MM.1S (cell line): ENCODE results near the gene PRM3.

Source experiments
- EZH2 ChIP-seq: fragments of 300-600 bp; sonication (generic); optimal IDR thresholded peaks from 2 replicates; pipeline ENCODE3; 2017; ENCODE audit warnings: low read depth, mild to moderate bottlenecking, antibody characterized with exemption, low read length, mixed read lengths
- TF ChIP-seq, protein P1 (sequence below): fragments of 300-600 bp; sonication (generic); IDR thresholded peaks from 2 replicates; pipeline ENCODE4 v1.5.1; 2016; ENCODE audit warnings: antibody characterized with exemption, low read length, mixed read lengths

DNA sequence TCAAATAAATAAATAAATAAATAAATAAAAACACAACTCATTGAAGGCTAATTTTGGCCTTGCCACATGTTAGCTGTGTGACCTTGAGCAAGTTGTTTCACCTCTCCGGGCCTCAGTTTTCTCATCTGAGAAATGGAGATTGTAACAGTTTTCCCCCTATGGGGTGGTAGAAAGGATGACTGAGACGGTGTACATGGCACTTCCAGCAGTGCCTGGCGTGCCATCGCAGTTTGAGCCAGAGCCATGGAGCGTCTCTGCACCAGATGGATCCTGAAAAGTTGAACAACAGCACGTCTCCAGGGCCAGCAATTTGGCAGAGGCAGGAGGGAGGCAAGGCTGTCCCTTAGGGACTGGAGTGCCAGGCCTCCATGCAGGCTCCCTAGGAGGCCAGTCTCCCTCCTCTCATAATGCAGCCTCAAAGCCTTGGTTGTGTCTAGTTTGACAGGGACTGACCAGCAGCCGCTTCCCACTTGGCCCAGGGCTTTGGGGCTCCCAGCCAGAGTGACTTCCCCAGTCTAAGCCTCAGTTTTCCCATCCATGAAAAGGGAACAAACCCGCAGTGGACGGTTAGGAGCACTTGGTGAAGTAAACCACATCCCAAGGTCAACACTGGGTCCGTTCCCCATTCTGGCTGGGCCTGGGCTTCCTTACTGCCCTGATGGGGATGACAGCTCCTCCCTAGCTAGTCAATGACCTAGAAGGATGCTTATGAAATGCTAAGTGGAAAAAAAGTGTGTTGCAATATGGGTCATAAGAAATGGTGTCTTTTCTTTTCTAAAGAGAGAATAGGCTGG, 36.8 kb downstream of the PRM3 start:
- TF ChIP-seq, protein P1, sequence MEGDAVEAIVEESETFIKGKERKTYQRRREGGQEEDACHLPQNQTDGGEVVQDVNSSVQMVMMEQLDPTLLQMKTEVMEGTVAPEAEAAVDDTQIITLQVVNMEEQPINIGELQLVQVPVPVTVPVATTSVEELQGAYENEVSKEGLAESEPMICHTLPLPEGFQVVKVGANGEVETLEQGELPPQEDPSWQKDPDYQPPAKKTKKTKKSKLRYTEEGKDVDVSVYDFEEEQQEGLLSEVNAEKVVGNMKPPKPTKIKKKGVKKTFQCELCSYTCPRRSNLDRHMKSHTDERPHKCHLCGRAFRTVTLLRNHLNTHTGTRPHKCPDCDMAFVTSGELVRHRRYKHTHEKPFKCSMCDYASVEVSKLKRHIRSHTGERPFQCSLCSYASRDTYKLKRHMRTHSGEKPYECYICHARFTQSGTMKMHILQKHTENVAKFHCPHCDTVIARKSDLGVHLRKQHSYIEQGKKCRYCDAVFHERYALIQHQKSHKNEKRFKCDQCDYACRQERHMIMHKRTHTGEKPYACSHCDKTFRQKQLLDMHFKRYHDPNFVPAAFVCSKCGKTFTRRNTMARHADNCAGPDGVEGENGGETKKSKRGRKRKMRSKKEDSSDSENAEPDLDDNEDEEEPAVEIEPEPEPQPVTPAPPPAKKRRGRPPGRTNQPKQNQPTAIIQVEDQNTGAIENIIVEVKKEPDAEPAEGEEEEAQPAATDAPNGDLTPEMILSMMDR, result no peak
- no peak for TF ChIP-seq EZH2
